Measurements from ENCODE around the gene COL10A1. TPM values are rescaled to one million over a fixed set of nuclear protein-coding genes. Genes with fewer than 3 reads are reported as not detected.

COL10A1 gene
- total RNA-seq, result not detected

GRCh38 chr6:116126032-116126431 lies at the start of gene COL10A1:
TSS of gene COL10A1 (minus strand) at chr6:116126132. CDS start at chr6:116125492, 640 bp downstream.
- H3K4me3 Mint-ChIP-seq, result no peak within 1 kb of the TSS
- POLR2A ChIA-PET, result no interaction called here
- no peaks in the 10 kb centered on the region for H3K4me1 Mint-ChIP-seq
- no peaks in the 10 kb centered on the region for H3K27me3 Mint-ChIP-seq
- H3K27ac Mint-ChIP-seq, result no peak within 1 kb of the TSS
- ATAC-seq (ENCODE audit: low read depth) (no peak), DNase-seq (no peak)
- H3K36me3 Mint-ChIP-seq, result peaks cover 3% of the 10 kb centered on the region
- no peaks in the 10 kb centered on the region for H3K9me3 Mint-ChIP-seq

GRCh38 chr6:116175344-116175743 lies 49.4 kb upstream of the COL10A1 start:
- Mint-ChIP-seq H3K4me3 (no peak overlapping the region), H3K36me3 (peaks cover 9% of the 10 kb centered on the region), H3K27me3 (no peaks in the 10 kb centered on the region), H3K4me1 (no peaks in the 10 kb centered on the region), H3K9me3 (peaks cover 10% of the 10 kb centered on the region), H3K27ac (no peak overlapping the region)
- ATAC-seq (ENCODE audit: low read depth) (no peak), DNase-seq (no peak)
- POLR2A ChIA-PET, result no interaction called here

GRCh38 chr6:116173928-116174327 lies 48.0 kb upstream of the COL10A1 start:
- peaks cover 9% of the 10 kb centered on the region for H3K36me3 Mint-ChIP-seq
- H3K9me3 Mint-ChIP-seq, result peaks cover 10% of the 10 kb centered on the region
- POLR2A ChIA-PET, result no interaction called here
- no peak for ATAC-seq (ENCODE audit: low read depth)
- H3K4me1 Mint-ChIP-seq, result no peaks in the 10 kb centered on the region
- H3K27ac Mint-ChIP-seq, result no peak overlapping the region
- no peak for DNase-seq
- H3K27me3 Mint-ChIP-seq, result no peaks in the 10 kb centered on the region
- no peak overlapping the region for H3K4me3 Mint-ChIP-seq

- H3K27ac Mint-ChIP-seq, result no peak overlapping the region
- peaks cover 7% of the 10 kb centered on the region for H3K9me3 Mint-ChIP-seq
- POLR2A ChIA-PET, result no interaction called here
Measured at GRCh38 chr6:116170358-116171057, 44.6 kb upstream of the COL10A1 start.

DNA sequence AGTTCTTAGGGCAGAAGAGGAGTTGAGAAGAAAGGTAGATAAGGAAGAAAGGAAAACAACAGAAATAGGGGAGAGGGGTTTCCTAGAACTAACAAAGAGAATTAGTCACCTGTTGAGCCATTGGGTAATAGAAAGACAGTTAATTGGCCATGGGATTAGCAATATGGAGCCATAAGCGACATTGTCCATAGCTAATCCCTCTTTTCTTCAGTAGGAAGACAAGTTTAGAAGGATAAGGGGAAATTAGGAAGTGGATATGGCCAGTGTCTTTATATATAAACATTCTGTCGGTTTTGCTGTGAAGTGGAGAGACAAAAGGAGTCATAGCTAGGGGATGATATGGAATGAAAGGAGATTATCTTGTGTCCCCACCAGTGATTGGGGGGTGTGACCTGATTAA lies 43.9 kb upstream of the COL10A1 start:
- ATAC-seq (ENCODE audit: low read depth), result no peak
- Mint-ChIP-seq H3K9me3 (peaks cover 7% of the 10 kb centered on the region), H3K4me1 (no peaks in the 10 kb centered on the region), H3K27ac (no peak overlapping the region), H3K27me3 (no peaks in the 10 kb centered on the region), H3K36me3 (peaks cover 3% of the 10 kb centered on the region), H3K4me3 (no peak overlapping the region)
- POLR2A ChIA-PET, result no interaction called here
- no peak for DNase-seq

More at GRCh38 chr6:116170358-116171057, 44.6 kb upstream of the COL10A1 start:
- no peaks in the 10 kb centered on the region for H3K4me1 Mint-ChIP-seq
- no peaks in the 10 kb centered on the region for H3K27me3 Mint-ChIP-seq
- ATAC-seq (ENCODE audit: low read depth), result no peak
- H3K36me3 Mint-ChIP-seq, result peaks cover 7% of the 10 kb centered on the region
- no peak overlapping the region for H3K4me3 Mint-ChIP-seq
- no peak for DNase-seq

DNA sequence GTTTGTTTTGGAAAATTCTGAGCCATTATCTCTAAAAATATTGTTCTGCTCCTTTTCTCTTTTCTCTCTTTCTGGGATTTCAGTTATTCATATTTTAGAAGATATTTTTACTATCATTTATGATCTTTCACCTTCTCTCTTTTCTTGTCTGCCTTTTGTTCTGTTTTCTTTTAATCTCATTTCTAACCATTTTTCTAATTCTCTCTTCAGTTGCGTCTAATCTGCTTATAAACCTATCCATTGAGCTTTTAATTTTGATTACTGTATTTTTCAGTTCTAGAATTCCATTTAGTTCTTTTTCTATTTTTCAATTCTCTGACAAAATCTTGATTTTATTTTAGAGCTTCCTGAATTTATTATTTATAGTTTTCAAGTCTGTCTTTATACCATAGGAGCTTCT lies 42.2 kb upstream of the COL10A1 start:
- POLR2A ChIA-PET, result no interaction called here
- Mint-ChIP-seq H3K27me3 (no peaks in the 10 kb centered on the region), H3K9me3 (peaks cover 14% of the 10 kb centered on the region), H3K36me3 (peaks cover 7% of the 10 kb centered on the region), H3K4me3 (no peak overlapping the region), H3K27ac (no peak overlapping the region), H3K4me1 (no peaks in the 10 kb centered on the region)
- DNase-seq (no peak), ATAC-seq (ENCODE audit: low read depth) (no peak)

DNA sequence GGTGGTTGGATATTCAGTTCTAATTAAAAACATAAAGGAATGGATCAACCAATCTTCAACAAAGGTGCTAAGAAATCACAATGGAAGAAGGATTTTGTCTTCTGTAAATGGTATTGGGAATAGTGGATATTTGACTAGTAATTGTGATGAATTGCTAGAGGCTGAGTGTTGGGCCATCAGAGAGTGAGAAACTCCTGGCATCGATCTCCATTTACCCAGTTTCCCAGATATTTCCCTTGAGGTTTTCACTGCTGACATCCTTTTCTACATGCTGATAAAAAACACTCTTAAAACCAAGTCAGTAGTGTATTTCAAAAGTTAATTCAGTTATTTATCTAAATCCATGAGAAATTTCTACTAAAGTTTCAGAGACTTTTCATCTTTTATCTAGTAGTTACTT lies 40.4 kb upstream of the COL10A1 start:
- Mint-ChIP-seq H3K27me3 (no peaks in the 10 kb centered on the region), H3K4me3 (no peak overlapping the region), H3K27ac (no peak overlapping the region), H3K9me3 (peaks cover 14% of the 10 kb centered on the region), H3K4me1 (no peaks in the 10 kb centered on the region), H3K36me3 (peaks cover 7% of the 10 kb centered on the region)
- DNase-seq (no peak), ATAC-seq (ENCODE audit: low read depth) (no peak)
- POLR2A ChIA-PET, result no interaction called here

DNA sequence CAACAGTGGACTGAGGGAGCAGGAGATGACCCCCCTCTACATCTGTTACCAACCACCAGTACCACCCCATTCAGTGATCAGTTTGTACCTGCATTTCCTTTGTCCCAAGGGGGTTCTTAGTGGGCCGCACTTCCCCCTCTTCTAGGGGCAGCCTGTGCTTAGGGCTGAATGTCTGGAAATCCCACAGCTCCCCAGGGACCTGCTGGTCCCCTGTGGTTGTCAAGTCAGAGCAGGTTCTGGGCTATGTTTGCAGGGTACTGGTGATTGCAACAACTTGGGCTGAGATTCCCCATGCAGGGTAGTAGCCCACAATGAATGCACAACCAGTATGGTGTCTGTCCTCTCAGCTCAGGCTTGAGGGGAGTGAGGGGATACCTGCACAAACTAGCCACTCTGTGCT lies 39.7 kb upstream of the COL10A1 start:
- no peaks in the 10 kb centered on the region for H3K27me3 Mint-ChIP-seq
- no peaks in the 10 kb centered on the region for H3K4me1 Mint-ChIP-seq
- POLR2A ChIA-PET, result no interaction called here
- H3K4me3 Mint-ChIP-seq, result no peak overlapping the region
- no peak for ATAC-seq (ENCODE audit: low read depth)
- DNase-seq, result no peak
- no peak overlapping the region for H3K27ac Mint-ChIP-seq
- peaks cover 14% of the 10 kb centered on the region for H3K9me3 Mint-ChIP-seq
- peaks cover 7% of the 10 kb centered on the region for H3K36me3 Mint-ChIP-seq

- Mint-ChIP-seq H3K4me1 (no peaks in the 10 kb centered on the region), H3K27me3 (no peaks in the 10 kb centered on the region), H3K4me3 (no peak overlapping the region), H3K36me3 (peaks cover 12% of the 10 kb centered on the region), H3K27ac (no peak overlapping the region), H3K9me3 (peaks cover 12% of the 10 kb centered on the region)
- ATAC-seq (ENCODE audit: low read depth) (no peak), DNase-seq (no peak)
- POLR2A ChIA-PET, result no interaction called here
Measured at GRCh38 chr6:116159782-116160524, 34.0 kb upstream of the COL10A1 start.

GRCh38 chr6:116158641-116159040 lies 32.7 kb upstream of the COL10A1 start:
- peaks cover 7% of the 10 kb centered on the region for H3K9me3 Mint-ChIP-seq
- peaks cover 9% of the 10 kb centered on the region for H3K36me3 Mint-ChIP-seq
- DNase-seq (no peak), ATAC-seq (ENCODE audit: low read depth) (no peak)
- no peak overlapping the region for H3K4me3 Mint-ChIP-seq
- H3K4me1 Mint-ChIP-seq, result no peaks in the 10 kb centered on the region
- POLR2A ChIA-PET, result no interaction called here
- no peak overlapping the region for H3K27ac Mint-ChIP-seq
- no peaks in the 10 kb centered on the region for H3K27me3 Mint-ChIP-seq

- no peak for ATAC-seq (ENCODE audit: low read depth)
- no peak for DNase-seq
- POLR2A ChIA-PET, result no interaction called here
- Mint-ChIP-seq H3K27me3 (no peaks in the 10 kb centered on the region), H3K4me1 (no peaks in the 10 kb centered on the region), H3K36me3 (peaks cover 9% of the 10 kb centered on the region), H3K27ac (no peak overlapping the region), H3K4me3 (no peak overlapping the region), H3K9me3 (peaks cover 3% of the 10 kb centered on the region)
Measured at GRCh38 chr6:116157391-116157790, 31.5 kb upstream of the COL10A1 start.

DNA sequence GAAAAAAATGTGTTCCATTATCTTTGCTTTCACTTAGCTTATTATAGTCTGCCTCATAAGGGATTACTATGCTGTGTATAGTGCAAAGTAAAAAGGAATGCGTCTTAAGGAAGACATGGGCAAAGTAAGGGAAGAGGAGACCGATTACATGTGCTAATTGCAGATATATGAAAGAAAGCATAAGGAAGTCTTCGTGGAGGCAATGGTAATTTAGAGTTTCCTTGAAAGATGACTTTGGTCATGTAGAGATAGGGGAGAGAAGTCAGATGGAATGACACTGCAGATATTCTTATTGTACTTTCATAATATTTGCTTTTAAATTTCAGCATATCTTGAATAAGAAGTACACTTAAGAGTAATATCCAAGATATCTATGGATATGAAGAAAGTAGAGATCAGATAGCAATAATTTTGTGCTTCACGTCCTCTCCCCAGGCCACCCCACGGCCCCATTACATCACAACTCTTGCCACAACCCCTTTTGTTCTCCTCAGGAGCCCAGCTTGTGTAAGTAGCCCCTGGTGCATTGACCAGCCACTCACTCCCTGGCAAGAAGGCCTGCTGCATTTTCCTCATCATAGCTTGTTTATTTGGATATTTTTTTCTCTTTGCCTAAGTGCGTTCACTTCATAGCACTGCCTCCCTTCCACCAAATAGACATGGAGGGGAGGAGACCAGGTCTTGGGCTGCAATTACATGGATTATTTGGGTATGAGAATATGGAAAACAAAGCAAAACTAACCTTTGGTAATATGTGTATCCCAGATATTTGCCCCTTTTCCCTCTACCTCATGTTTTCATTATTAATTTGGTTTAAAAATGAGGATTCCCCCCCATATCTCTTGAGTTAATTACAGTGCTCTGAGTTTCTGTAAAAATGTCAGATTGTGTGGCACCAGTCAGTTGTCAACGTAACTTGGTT lies 30.7 kb upstream of the COL10A1 start:
- POLR2A ChIA-PET, result no interaction called here
- peaks cover 3% of the 10 kb centered on the region for H3K9me3 Mint-ChIP-seq
- no peak overlapping the region for H3K27ac Mint-ChIP-seq
- H3K4me3 Mint-ChIP-seq, result no peak overlapping the region
- ATAC-seq (ENCODE audit: low read depth), result no peak
- peaks cover 9% of the 10 kb centered on the region for H3K36me3 Mint-ChIP-seq
- no peak for DNase-seq
- no peaks in the 10 kb centered on the region for H3K4me1 Mint-ChIP-seq
- no peaks in the 10 kb centered on the region for H3K27me3 Mint-ChIP-seq

- Mint-ChIP-seq H3K4me1 (no peaks in the 10 kb centered on the region), H3K27me3 (no peaks in the 10 kb centered on the region), H3K27ac (no peak overlapping the region), H3K4me3 (no peak overlapping the region), H3K9me3 (no peaks in the 10 kb centered on the region), H3K36me3 (peaks cover 4% of the 10 kb centered on the region)
- DNase-seq, result no peak
- ATAC-seq (ENCODE audit: low read depth), result no peak
- POLR2A ChIA-PET, result no interaction called here
Measured at GRCh38 chr6:116154887-116155286, 29.0 kb upstream of the COL10A1 start.
